ENCODE data around the gene ZG16.

ZG16 gene

DNA sequence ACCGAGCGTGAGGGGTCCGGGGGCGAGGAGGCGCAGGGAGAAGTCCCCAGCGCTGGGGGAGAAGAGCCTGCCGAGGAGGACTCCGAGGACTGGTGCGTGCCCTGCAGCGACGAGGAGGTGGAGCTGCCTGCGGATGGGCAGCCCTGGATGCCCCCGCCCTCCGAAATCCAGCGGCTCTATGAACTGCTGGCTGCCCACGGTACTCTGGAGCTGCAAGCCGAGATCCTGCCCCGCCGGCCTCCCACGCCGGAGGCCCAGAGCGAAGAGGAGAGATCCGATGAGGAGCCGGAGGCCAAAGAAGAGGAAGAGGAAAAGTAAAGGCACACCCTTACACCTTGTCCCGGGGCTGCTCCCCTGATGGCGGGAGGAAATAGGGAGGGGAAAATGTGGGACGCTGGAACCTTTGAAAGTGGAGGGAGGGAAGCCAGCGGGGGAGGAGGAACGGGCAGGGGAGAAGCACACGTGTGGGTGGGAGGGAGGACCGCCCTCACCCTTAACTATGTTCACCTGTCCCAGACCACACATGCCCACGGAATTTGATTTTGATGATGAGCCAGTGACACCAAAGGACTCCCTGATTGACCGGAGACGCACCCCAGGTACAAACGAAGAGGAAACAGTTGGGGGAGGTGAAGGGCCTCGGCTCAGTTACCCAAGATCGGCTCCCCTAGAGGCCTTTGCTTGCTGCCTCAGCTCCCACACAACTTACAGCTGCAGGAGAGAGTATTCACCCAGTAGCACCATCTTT lies 38.8 kb downstream of the ZG16 start:
- DNase-seq (ENCODE audit: extremely low spot score), result peak; percentile 72
- ChIA-PET CTCF (interaction anchor here (0.6 to 6.1 kb wide), 12 partner anchors 10 to 1199 kb away, joined by 3 to 52 read pairs (median 4); partner anchors contain the start of genes KCTD13 and MAZ), POLR2A (interaction anchor here (0.6 to 10.8 kb wide), 17 partner anchors 10 to 1226 kb away, joined by 3 to 176 read pairs (median 6); partner anchors contain the start of genes HSD3B7, KCTD13, MAZ and QPRT)
- TF ChIP-seq FOXK2 (IDR thresholded peaks at IDR 0.05) (no peak), CTBP1 (IDR thresholded peaks at IDR 0.05; ENCODE audit: borderline replicate concordance) (no peak), SUZ12 (IDR thresholded peaks at IDR 0.05) (no peak), BHLHE40 (IDR thresholded peaks at IDR 0.05; ENCODE audit: borderline replicate concordance) (no peak), LEF1 (IDR thresholded peaks at IDR 0.05; ENCODE audit: borderline replicate concordance) (no peak), L3MBTL2 (conservative IDR thresholded peaks at IDR 0.05) (no peak), ZNF384 (IDR thresholded peaks at IDR 0.05) (no peak), TARDBP (IDR thresholded peaks at IDR 0.05) (no peak)

GRCh38 chr16:29818082-29818481 lies 40.0 kb downstream of the ZG16 start:
- POLR2A ChIA-PET, result interaction anchor here (0.6 to 10.8 kb wide), 4 partner anchors 9 to 1185 kb away, joined by 3 to 176 read pairs (median 4); partner anchors contain the start of genes HIRIP3 and MAZ
- TF ChIP-seq TARDBP (IDR thresholded peaks at IDR 0.05), result no peak
- TF ChIP-seq L3MBTL2 (conservative IDR thresholded peaks at IDR 0.05), result no peak
- TF ChIP-seq ELF4 (IDR thresholded peaks at IDR 0.05), result no peak
- no peak for TF ChIP-seq NFRKB (IDR thresholded peaks at IDR 0.05)
- TF ChIP-seq, protein P1, sequence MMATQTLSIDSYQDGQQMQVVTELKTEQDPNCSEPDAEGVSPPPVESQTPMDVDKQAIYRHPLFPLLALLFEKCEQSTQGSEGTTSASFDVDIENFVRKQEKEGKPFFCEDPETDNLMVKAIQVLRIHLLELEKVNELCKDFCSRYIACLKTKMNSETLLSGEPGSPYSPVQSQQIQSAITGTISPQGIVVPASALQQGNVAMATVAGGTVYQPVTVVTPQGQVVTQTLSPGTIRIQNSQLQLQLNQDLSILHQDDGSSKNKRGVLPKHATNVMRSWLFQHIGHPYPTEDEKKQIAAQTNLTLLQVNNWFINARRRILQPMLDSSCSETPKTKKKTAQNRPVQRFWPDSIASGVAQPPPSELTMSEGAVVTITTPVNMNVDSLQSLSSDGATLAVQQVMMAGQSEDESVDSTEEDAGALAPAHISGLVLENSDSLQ (IDR thresholded peaks at IDR 0.05), result no peak
- TF ChIP-seq FOXA1 (IDR thresholded peaks at IDR 0.05), result no peak
- TF ChIP-seq BHLHE40 (IDR thresholded peaks at IDR 0.05; ENCODE audit: borderline replicate concordance), result no peak
- no peak for TF ChIP-seq FOXK2 (IDR thresholded peaks at IDR 0.05)
- TF ChIP-seq SP1 (IDR thresholded peaks at IDR 0.05), result no peak
- no peak for TF ChIP-seq ARNT (IDR thresholded peaks at IDR 0.05)
- no peak for TF ChIP-seq FOXM1 (IDR thresholded peaks at IDR 0.05; ENCODE audit: borderline replicate concordance)
- no peak for TF ChIP-seq ZNF384 (IDR thresholded peaks at IDR 0.05)
- TF ChIP-seq LEF1 (IDR thresholded peaks at IDR 0.05; ENCODE audit: borderline replicate concordance), result no peak
- TF ChIP-seq SUZ12 (IDR thresholded peaks at IDR 0.05), result no peak
- no peak for TF ChIP-seq HDGF (IDR thresholded peaks at IDR 0.05; ENCODE audit: borderline replicate concordance)
- TF ChIP-seq CTBP1 (IDR thresholded peaks at IDR 0.05; ENCODE audit: borderline replicate concordance), result no peak
- DNase-seq (ENCODE audit: extremely low spot score), result no peak

GRCh38 chr16:29819506-29819905 lies 41.5 kb downstream of the ZG16 start:
- no peak for DNase-seq (ENCODE audit: extremely low spot score)
- CTCF ChIA-PET, result interaction anchor here (0.5 to 6.1 kb wide), 5 partner anchors 12 to 202 kb away, joined by 3 to 52 read pairs (median 4); no protein-coding TSS in a partner anchor
- TF ChIP-seq ZNF384 (IDR thresholded peaks at IDR 0.05) (no peak), ARNT (IDR thresholded peaks at IDR 0.05) (no peak), FOXA1 (IDR thresholded peaks at IDR 0.05) (no peak), SP1 (IDR thresholded peaks at IDR 0.05) (no peak), FOXM1 (IDR thresholded peaks at IDR 0.05; ENCODE audit: borderline replicate concordance) (no peak), HDGF (IDR thresholded peaks at IDR 0.05; ENCODE audit: borderline replicate concordance) (no peak), L3MBTL2 (conservative IDR thresholded peaks at IDR 0.05) (no peak), NFRKB (IDR thresholded peaks at IDR 0.05) (no peak)
- TF ChIP-seq, protein P1 (IDR thresholded peaks at IDR 0.05), result no peak
- POLR2A ChIA-PET, result interaction anchor here (0.9 to 10.8 kb wide), 6 partner anchors 10 to 199 kb away, joined by 3 to 176 read pairs (median 4); partner anchors contain the start of genes KIF22 and MAZ

More at GRCh38 chr16:29818082-29818481, 40.0 kb downstream of the ZG16 start:
- CTCF ChIA-PET, result interaction anchor here (0.7 to 6.1 kb wide), 8 partner anchors 11 to 1166 kb away, joined by 3 to 52 read pairs (median 4); partner anchors contain the start of genes KCTD13 and MAZ

DNA sequence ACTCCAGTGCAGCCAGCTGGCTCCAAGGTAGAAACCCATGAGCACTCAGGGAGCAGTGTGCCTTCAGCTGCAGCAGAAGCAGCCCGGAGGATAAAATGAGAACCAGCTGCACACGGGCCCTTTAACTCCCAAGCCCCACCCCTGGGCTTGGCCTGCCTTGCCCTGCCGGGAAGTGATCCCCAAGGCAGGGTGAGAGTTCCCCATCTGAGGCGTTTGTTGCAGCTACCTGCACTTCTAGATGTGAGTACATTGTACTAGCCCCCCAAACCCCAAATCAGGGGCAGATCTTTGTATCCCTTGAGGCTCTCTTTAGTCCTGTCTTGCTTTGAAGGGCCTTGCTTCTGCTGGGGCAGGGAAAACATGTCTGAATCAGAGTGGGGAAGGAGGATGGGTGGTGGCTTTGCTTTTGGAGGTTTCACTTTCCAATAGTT lies 42.2 kb downstream of the ZG16 start, which contains the start of gene MVP:
MVP (plus strand) TSS at position 192 of the 431 bp plus-strand sequence. CDS start 10,088 bp downstream, outside the sequence.
- ChIA-PET POLR2A (interaction anchor here (0.9 to 10.8 kb wide), 7 partner anchors 9 to 246 kb away, joined by 3 to 176 read pairs (median 4); partner anchors contain the start of genes KIF22 and MAZ), CTCF (interaction anchor here (0.5 to 6.1 kb wide), 5 partner anchors 12 to 201 kb away, joined by 3 to 52 read pairs (median 4); no protein-coding TSS in a partner anchor)
- TF ChIP-seq CTBP1 (IDR thresholded peaks at IDR 0.05; ENCODE audit: borderline replicate concordance) (no peak), ZNF384 (IDR thresholded peaks at IDR 0.05) (no peak), L3MBTL2 (conservative IDR thresholded peaks at IDR 0.05) (no peak), BHLHE40 (IDR thresholded peaks at IDR 0.05; ENCODE audit: borderline replicate concordance) (no peak), FOXM1 (IDR thresholded peaks at IDR 0.05; ENCODE audit: borderline replicate concordance) (no peak), FOXK2 (IDR thresholded peaks at IDR 0.05) (no peak), ELF4 (IDR thresholded peaks at IDR 0.05) (no peak), NFRKB (IDR thresholded peaks at IDR 0.05) (no peak)
- no peak for DNase-seq (ENCODE audit: extremely low spot score)

DNA sequence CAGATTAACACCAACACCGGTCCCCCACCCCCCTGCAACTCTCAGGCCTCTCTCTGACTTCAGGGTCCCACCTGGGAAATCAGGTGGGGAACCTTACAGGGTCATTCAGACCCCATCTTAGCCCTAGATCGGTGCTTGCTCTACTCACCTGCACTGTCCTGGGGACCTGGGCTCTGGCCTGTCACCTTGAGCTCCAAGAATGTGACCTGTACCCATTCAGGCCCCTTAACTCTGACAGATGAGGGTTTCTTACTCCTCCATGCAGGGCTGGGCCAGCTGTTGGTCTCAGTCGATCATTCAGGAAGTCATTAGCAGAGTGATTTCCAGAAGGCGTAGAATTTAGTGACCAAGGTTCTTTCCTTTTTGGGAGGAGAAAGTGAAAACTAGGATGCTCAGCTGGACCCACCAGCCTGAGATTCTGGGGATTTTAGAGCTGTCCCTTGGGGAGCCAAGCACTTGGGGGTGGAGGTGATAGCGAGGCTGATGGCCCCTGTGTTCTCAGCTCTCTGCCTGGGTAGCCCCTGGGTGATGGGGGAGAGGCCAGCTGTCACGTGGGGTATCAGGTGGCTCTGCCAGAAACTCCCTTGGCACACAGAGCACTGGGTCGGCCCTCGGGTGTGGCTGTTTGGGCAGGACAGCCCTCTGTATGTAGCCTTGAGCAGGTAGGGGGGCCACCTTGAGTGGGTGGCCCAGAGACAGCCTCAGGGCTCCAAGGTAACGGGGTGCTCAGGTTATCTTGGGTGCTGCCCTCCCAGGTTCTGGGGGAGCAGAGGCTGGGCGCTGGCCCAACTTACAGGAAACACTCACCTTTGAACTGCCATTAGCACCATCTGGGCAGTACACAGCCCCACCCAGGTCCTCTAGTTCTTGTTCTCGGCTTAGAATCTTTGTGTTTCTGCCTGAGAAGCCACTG lies 42.9 kb downstream of the ZG16 start:
- DNase-seq (ENCODE audit: extremely low spot score), result no peak
- POLR2A ChIA-PET, result interaction anchor here (1.2 to 10.8 kb wide), 5 partner anchors 9 to 245 kb away, joined by 3 to 176 read pairs (median 4); partner anchors contain the start of gene MAZ
- TF ChIP-seq LEF1 (IDR thresholded peaks at IDR 0.05; ENCODE audit: borderline replicate concordance), result no peak
- TF ChIP-seq FOXK2 (IDR thresholded peaks at IDR 0.05), result no peak
- TF ChIP-seq L3MBTL2 (conservative IDR thresholded peaks at IDR 0.05), result no peak
- no peak for TF ChIP-seq FOXM1 (IDR thresholded peaks at IDR 0.05; ENCODE audit: borderline replicate concordance)
- TF ChIP-seq SUZ12 (IDR thresholded peaks at IDR 0.05), result no peak
- TF ChIP-seq, protein P1 (IDR thresholded peaks at IDR 0.05), result no peak
- no peak for TF ChIP-seq HDGF (IDR thresholded peaks at IDR 0.05; ENCODE audit: borderline replicate concordance)
- no peak for TF ChIP-seq BHLHE40 (IDR thresholded peaks at IDR 0.05; ENCODE audit: borderline replicate concordance)
- TF ChIP-seq ELF4 (IDR thresholded peaks at IDR 0.05), result no peak
- CTCF ChIA-PET, result interaction anchor here (0.9 to 6.1 kb wide), 3 partner anchors 27 to 31 kb away, joined by 4 to 52 read pairs (median 14); no protein-coding TSS in a partner anchor
